IPS-18a (cell line): ENCODE measurements around the gene TGFBR3L.
"Not testable (repeated sequence)": the region's sequence is repeated elsewhere in the genome, so short reads cannot be mapped to it uniquely, and the experiment has no call there.

Experiments used
- H3K27ac ChIP-seq: one replicate; pipeline ENCODE4 v1.5.1; 2013; ENCODE audit warnings: low read length
- H3K27me3 ChIP-seq: one replicate; pipeline ENCODE4 v1.6.1; 2013; ENCODE audit warnings: mild to moderate bottlenecking, low read length; ENCODE audit not compliant: control insufficient read depth, insufficient read depth
- H3K36me3 ChIP-seq: one replicate; pipeline ENCODE4 v1.6.1; 2013; ENCODE audit warnings: low read depth, low read length; ENCODE audit not compliant: control insufficient read depth
- H3K4me1 ChIP-seq: one replicate; pipeline ENCODE4 v1.6.1; 2013; ENCODE audit warnings: low read depth, low read length; ENCODE audit not compliant: control insufficient read depth
- H3K4me3 ChIP-seq: one replicate; pipeline ENCODE4 v1.5.1; 2013; ENCODE audit warnings: low read length
- H3K9ac ChIP-seq: one replicate; pipeline ENCODE4 v1.6.1; 2013; ENCODE audit warnings: mild to moderate bottlenecking, low read length, moderate library complexity
- H3K9me3 ChIP-seq: one replicate; pipeline ENCODE4 v1.6.1; 2013; ENCODE audit warnings: low read depth, low read length; ENCODE audit not compliant: control insufficient read depth

TGFBR3L gene

DNA sequence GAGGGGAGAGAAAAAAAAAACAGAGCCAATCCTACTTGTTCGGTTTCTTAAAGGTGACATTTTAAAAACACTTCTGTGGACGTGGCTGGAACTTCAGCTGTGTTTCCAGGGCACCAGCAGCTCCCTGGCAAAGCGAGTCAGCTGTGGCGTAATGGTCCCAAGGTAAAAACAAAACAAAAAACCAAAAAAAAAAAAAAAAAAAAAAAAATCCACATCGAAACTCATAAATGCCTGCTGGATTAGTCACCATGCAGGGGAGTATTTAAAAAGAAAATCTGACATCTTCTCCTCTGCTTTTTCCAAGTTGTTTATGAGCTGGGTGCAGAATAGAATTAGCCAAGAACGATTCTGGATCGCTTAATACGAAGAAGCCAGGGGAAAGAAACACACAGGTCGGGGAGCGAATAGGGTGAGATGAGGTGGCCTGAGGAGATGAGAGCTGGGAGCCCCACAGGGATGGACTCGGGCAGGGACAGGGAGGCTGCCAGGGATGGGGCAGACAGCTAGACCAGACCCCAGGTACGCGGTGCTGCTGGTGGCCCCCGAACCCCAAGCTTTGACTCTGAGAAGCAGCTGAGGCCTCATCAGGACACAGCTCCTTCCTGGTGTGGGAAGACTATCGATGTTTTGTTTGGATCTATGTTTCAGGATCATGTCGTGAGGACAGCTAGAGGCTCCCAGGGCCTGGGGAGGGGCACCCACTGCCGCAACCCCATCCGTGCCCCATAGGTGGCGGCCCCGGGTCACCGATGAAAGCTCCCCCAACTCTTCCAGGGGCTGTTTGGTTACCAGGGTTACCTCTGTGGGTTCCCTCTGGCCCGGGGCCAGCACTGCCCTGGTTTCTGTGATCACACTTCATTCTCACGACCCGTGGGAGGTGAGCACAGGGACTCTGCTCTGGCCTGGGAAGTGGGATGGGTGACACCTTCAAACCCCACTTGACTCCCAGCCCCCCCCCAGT is 14.4 kb downstream of the TGFBR3L start:
- H3K4me3 ChIP-seq: no peak overlapping the region
- H3K9me3 ChIP-seq: no peaks in the 10 kb centered on the region
- H3K27me3 ChIP-seq: no peaks in the 10 kb centered on the region
- H3K36me3 ChIP-seq: peaks cover 36% of the 10 kb centered on the region
- no peak overlapping the region for H3K27ac ChIP-seq
- H3K4me1 ChIP-seq: peaks cover 4% of the 10 kb centered on the region
- no peak overlapping the region for H3K9ac ChIP-seq

DNA sequence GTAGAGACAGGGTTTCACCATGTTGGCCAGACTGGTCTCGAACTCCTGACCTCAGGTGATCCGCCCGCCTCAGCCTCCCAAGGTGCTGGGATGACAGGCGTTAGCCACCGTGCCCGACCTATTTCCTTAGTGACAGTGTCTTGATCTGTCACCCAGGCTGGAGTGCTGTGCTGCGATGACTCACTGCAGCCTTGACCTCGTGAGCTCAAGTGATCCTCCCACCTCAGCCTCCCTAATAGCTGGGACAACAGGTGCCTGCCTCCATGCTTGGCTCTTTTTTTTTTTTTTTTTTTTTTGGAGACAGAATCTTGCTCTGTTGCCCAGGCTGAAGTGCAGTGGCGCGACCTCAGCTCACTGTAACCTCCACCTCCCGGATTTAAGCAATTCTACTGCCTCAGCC is 15.4 kb downstream of the TGFBR3L start:
- not testable (repeated sequence) for H3K27me3 ChIP-seq, H3K9me3 ChIP-seq, H3K4me3 ChIP-seq, H3K4me1 ChIP-seq, H3K27ac ChIP-seq, H3K9ac ChIP-seq
- peaks cover 41% of the 10 kb centered on the region for H3K36me3 ChIP-seq

DNA sequence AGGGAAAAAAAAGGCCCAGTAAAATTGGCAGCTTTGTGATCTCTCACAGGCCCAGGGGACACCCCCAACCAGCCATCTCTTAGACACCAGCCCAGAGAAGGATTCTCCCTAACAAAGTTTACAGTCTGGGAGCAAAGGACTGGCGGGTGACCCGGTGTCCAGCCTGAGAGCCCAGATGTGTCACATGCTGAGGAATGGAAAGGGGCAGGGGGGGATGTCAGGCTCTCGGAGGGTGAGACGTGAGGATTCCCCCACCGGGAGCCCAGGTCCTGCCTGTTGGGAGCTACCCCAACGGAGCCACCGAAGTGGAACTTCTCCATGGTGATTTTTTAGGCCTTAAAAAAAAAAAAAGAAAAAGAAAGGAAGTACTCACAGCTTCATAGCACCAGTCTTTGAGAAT is 16.1 kb downstream of the TGFBR3L start:
- no peak overlapping the region for H3K9ac ChIP-seq
- H3K9me3 ChIP-seq: no peaks in the 10 kb centered on the region
- H3K27ac ChIP-seq: no peak overlapping the region
- no peak overlapping the region for H3K4me3 ChIP-seq
- no peaks in the 10 kb centered on the region for H3K27me3 ChIP-seq
- H3K4me1 ChIP-seq: peaks cover 4% of the 10 kb centered on the region
- H3K36me3 ChIP-seq: peaks cover 49% of the 10 kb centered on the region

DNA sequence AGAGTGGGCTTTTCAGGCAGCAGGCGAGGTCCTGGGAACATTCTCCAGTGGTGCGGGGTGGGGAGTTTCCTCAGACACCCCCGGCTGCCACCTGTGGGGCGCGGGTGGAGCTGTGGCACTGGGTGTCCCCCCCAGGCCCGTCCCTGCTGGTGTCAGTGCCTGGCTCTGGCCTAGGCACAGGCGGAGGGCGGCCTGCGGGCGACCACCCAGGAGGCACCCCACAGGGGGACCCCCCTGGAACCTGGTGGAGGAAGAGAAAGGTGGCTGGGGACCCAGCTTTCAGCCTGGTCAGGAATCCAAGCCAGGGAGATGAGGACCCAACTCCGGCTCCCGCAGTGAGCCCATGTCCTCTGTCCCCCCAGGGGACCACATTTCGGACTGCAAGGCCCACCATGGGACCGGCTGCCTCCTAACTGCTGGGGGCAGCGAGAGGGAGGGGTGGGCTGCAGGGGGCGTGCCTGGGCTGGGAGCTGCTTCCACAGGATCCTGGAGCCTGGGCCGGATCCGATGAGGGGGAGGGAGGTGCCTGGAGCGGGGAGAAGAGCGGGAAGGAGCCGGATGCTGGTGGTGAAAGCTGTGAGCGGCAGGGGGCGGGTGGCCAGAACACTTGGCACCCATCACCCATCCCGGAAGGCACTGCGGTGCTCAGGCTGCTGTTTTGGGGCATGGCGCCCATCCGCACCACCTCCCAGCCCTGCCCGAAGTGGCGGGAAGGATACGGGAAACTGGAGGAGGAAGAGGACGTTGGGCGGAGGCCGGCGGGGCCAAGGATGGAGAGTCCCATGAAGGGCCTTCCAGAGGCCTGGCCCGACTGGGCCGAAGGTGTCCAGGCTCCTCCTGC is 16.8 kb downstream of the TGFBR3L start:
- Histone ChIP-seq H3K27ac (no peak overlapping the region), H3K4me3 (no peak overlapping the region), H3K27me3 (no peaks in the 10 kb centered on the region), H3K36me3 (peaks cover 49% of the 10 kb centered on the region), H3K4me1 (peaks cover under 1% of the 10 kb centered on the region), H3K9me3 (no peaks in the 10 kb centered on the region), H3K9ac (no peak overlapping the region)

DNA sequence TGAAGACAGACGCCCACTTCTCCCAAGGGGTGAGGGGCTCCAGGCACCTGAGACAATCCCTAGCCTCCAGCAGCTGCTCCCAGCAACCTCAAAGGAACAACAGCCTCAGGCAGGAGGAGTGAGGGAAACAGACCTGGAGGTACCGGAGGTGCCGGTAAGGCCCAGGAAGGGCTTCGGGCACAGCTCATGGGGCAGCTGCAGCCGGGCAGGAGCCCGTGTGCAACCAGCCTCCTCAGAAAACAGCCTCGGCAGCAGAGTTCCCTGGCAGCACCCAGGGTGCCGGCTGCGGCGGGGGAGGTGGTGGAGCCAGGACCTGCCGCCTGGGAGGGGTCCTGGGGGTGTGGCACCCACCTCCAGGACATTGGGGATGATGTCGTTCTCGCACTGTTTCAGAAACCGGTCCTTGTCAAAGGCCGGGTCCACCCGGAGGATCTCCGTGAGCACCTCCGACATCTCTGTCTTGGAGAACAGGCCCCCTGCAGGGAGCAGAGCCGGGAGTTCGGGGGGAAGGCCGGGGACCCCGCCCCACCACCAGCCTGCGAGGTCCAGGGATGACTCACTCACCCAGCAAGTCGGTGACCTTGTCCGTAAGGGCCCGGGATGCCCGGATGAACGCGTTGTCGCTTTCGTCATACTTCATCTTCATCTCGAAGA is 17.8 kb downstream of the TGFBR3L start:
- Histone ChIP-seq H3K4me1 (no peaks in the 10 kb centered on the region), H3K4me3 (no peak overlapping the region), H3K27ac (no peak overlapping the region), H3K36me3 (peaks cover 54% of the 10 kb centered on the region), H3K9me3 (no peaks in the 10 kb centered on the region), H3K9ac (no peak overlapping the region), H3K27me3 (no peaks in the 10 kb centered on the region)

DNA sequence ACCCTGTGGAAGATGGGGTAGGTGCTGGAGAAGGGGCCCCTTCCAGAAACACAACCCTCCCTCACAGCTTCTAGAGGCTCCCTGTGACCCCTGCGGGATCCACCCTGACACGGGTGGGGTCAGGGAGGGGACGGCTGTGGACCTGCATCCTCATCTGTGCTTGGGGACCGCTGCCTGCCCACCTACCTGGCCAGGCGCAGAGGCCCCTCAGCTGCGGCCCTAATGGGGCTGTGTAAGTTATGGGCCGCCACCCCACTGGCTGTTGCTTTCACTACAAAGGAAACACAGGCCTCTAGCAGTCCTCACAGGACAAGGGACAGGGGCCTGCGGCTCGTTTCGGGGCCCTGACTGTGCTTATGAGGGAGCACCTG is 18.3 kb downstream of the TGFBR3L start:
- no peak overlapping the region for H3K27ac ChIP-seq
- no peak overlapping the region for H3K4me3 ChIP-seq
- no peaks in the 10 kb centered on the region for H3K27me3 ChIP-seq
- no peaks in the 10 kb centered on the region for H3K4me1 ChIP-seq
- H3K9me3 ChIP-seq: no peaks in the 10 kb centered on the region
- H3K36me3 ChIP-seq: peaks cover 58% of the 10 kb centered on the region
- H3K9ac ChIP-seq: no peak overlapping the region

DNA sequence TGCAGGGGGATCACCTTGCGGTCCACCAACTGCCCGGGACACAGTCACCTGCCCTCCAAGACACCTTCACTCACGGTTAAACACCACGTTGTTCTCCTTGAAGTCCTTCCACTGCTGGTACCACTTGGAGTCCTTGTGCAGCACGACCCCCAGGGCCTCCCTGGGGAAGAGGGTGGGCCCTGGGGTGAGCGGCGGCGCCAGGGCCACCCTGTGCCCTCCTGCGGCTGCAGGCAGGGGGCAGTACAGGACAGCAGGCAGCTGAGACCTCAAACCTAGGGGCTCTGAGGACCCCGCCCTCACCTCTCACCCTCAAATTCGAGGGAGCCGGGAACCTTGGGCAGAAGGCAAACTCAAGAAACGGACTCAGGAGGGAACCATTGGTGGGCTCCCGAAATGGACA is 18.8 kb downstream of the TGFBR3L start:
- H3K9me3 ChIP-seq: no peaks in the 10 kb centered on the region
- H3K36me3 ChIP-seq: peaks cover 62% of the 10 kb centered on the region
- H3K4me3 ChIP-seq: no peak overlapping the region
- no peaks in the 10 kb centered on the region for H3K27me3 ChIP-seq
- no peaks in the 10 kb centered on the region for H3K4me1 ChIP-seq
- no peak overlapping the region for H3K27ac ChIP-seq
- no peak overlapping the region for H3K9ac ChIP-seq

DNA sequence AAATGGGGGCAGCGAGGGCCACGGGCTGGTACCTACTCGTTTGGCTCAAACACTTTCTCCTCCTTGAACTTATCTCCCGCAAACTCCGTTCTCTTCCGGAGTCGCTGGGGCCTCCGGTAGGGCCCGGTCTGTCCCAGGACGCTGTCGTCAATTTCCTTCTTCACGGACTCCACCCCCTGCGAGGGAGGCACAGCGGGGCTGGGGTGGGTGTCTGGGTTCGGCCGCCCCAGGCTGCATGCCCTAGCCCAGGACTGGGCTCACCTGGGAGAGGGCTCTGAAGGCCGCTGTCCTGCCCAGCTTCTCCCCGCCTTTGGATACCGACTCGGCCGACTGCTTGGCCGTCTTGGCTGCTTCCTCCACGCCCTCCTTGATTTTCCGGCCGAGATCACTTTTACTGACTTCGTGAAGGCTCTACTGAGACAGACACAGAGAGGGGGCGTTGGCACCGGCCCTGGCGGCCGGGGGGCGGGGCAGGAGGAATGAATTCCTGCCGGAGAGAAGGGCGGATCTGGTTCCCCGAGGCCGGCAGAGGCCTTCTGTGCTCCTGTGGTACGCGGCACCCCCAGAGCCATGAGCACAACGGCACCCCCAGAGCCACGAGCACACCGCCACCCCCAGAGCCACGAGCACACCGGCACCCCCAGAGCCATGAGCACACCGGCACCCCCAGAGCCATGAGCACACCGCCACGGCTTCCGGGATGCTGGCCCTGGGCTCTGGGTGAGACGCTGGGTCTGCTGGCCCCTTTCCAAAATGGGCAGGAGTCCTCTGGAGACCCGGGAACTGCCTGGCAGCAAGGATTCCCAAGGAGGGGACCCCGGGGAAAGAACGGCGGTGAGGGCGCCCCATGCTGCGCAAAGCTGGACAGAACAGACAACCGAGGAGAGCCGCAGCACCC is 19.4 kb downstream of the TGFBR3L start:
- H3K27ac ChIP-seq: no peak overlapping the region
- H3K9me3 ChIP-seq: no peaks in the 10 kb centered on the region
- H3K4me1 ChIP-seq: no peaks in the 10 kb centered on the region

DNA sequence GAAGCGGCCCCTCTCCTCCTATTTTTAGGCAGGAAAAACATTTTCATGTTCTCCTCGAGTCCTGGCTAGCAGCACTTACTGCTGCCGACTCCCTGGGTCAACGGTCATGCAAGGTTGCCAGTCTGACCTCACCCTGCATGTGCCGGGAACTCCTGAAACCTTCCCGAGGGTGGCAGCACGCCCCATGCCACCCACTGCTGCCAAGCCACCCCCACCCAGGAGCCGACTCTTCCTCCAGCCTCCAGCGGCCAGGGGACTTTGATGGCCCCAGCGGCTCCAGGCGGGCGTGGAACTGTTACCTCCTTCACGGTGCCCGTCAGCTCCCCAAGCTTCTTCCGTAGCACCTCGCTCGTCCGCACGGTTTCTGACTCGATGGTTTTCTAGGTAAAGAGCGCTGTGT is 20.1 kb downstream of the TGFBR3L start:
- Histone ChIP-seq H3K9ac (no peak overlapping the region), H3K4me1 (no peaks in the 10 kb centered on the region), H3K27ac (no peak overlapping the region), H3K4me3 (no peak overlapping the region), H3K9me3 (no peaks in the 10 kb centered on the region), H3K27me3 (no peaks in the 10 kb centered on the region), H3K36me3 (peaks cover 69% of the 10 kb centered on the region)

More for the DNA sequence above, 19.4 kb downstream of the TGFBR3L start:
- no peak overlapping the region for H3K9ac ChIP-seq
- H3K4me3 ChIP-seq: no peak overlapping the region
- H3K27me3 ChIP-seq: no peaks in the 10 kb centered on the region
- peaks cover 66% of the 10 kb centered on the region for H3K36me3 ChIP-seq

DNA sequence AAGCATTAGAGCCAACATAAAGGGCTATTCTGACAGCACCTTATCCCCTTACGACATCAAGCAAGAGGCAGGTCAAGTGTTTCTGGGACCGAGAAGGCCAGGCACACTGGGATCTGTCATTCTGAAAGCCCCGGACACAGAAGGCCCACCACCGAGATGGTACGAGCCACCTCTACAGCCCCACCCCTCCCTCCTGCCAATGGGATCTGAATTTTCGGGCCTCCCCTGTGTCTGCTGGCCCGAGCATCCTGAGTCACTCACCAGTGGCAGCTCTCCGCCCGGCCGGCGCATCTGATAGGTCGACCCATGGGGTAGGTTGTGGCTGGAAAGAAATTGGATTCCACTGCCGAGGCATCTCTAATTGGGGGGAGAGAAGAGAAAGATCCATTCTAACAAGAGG is 26.2 kb downstream of the TGFBR3L start:
- Histone ChIP-seq H3K9ac (no peak overlapping the region), H3K36me3 (peaks cover 32% of the 10 kb centered on the region), H3K9me3 (no peaks in the 10 kb centered on the region)

More for the DNA sequence above, 26.2 kb downstream of the TGFBR3L start:
- Histone ChIP-seq H3K27ac (no peak overlapping the region), H3K4me3 (no peak overlapping the region), H3K27me3 (no peaks in the 10 kb centered on the region), H3K4me1 (no peaks in the 10 kb centered on the region)
